GM21576 (cell line): ENCODE data around the gene DDX46.
A peak's percentile ranks its signal among the peaks of the same experiment; 100 is the strongest.
"Not testable (repeated sequence)": the region's sequence is repeated elsewhere in the genome, so short reads cannot be mapped to it uniquely, and the experiment has no call there.

ENCODE experiments used
- ATAC-seq: cut with Tn5 transposase; IDR thresholded peaks from one replicate; pipeline ENCODE4 v1.9.1; 2021; ENCODE audit warnings: mild to moderate bottlenecking, moderate library complexity; ENCODE audit not compliant: unreplicated experiment

DDX46 gene, protein sequence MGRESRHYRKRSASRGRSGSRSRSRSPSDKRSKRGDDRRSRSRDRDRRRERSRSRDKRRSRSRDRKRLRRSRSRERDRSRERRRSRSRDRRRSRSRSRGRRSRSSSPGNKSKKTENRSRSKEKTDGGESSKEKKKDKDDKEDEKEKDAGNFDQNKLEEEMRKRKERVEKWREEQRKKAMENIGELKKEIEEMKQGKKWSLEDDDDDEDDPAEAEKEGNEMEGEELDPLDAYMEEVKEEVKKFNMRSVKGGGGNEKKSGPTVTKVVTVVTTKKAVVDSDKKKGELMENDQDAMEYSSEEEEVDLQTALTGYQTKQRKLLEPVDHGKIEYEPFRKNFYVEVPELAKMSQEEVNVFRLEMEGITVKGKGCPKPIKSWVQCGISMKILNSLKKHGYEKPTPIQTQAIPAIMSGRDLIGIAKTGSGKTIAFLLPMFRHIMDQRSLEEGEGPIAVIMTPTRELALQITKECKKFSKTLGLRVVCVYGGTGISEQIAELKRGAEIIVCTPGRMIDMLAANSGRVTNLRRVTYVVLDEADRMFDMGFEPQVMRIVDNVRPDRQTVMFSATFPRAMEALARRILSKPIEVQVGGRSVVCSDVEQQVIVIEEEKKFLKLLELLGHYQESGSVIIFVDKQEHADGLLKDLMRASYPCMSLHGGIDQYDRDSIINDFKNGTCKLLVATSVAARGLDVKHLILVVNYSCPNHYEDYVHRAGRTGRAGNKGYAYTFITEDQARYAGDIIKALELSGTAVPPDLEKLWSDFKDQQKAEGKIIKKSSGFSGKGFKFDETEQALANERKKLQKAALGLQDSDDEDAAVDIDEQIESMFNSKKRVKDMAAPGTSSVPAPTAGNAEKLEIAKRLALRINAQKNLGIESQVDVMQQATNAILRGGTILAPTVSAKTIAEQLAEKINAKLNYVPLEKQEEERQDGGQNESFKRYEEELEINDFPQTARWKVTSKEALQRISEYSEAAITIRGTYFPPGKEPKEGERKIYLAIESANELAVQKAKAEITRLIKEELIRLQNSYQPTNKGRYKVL

DNA sequence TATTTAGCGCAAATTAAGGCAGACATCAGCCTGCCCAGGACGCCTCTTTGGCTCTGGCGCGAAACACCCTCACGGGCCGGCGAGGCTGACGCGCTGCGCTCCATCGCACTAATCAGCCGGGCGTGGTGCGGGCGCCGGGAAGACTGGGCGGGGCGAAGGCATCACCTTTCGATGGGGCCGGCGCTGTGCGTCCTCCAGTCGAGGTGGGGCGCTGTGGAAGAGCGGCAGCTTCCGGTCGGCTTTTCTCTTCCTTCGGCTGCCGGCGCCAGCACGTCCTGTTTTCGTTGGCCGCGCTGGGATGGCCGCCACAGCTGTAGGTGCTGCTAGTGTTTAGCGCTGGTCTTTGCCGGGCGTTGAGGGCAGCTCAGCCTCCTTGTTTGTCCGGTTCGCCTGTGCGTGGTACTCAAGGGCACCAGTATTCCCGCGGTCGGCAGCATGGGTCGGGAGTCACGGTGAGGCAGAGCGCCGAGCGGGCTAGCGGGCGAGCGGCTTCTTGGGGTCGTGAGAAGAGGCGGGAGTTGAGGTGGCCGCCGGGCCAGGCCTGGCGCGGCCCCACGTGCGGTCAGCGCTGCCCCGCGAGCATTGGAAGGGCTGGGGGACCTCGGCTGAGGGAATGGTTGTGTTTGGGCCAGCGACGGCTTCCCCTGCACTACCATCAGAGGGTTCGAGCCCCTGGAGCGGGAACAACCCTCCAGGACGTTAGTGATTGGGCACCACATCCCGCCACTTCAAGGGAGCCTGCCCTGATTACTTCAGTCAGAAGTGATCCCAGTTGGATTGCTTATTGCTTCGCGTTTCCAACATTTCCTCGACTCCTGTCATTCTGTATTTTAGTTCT, at the start of gene DDX46:
TSS of gene DDX46 (plus strand) at position 276 of the 838 bp plus-strand sequence. CDS start at position 436, 160 bp downstream.
- peak; percentile 97 for ATAC-seq

DNA sequence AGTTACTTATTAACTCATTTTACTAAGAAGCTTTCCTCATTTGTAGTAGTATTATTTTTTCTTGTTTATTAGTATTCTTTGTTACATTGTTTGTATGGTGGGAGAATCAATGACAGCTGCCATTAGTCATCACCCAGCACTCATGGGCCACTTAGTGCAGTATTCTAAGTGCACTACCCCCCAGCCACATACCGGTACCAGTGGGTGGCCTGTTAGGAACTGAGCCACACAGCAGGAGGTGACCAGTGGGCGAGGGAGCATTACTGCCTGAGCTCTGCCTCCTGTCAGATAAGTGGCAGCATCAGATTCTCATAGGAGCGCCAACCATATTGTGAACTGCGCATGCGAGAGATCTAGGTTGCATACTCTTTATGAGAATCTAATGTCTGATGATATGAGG, 44.5 kb upstream of the DDX46 start:
- no peak for ATAC-seq

DNA sequence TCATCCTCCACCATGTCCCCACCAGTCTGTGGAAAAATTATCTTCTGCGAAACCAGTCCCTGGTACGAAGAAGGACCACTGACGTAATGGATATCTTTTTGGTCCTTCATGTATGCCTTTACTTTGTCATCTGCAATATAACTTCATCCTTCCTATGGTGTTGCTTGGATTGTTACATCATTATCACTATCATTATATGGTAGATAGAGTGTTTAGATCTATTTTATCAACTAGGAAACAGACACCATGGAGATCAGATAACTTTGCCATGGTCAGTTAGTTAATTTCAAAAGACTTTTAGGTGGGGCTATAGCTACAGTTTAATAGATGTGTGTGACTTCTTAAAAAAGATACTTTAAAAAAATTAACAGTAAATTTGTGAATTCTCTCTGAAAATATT, 44.0 kb upstream of the DDX46 start:
- no peak for ATAC-seq

DNA sequence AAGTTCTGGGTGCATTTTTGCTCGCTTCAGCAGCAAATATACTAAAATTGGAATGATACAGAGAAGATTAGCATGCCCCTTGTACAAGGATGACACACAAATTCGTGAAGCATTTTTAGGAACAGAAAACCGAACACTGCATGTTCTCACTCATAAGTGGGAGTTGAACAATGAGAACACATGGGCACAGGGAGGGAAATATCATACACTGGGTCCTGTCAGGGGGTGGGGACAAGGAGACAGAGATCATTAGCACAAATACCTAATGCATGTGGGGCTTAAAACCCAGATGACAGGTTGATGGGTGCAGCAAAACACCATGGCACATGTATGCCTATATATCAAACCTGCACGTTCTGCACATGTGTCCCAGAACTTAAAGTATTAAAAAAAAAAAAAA, 43.1 kb upstream of the DDX46 start:
- not testable (repeated sequence) for ATAC-seq

DNA sequence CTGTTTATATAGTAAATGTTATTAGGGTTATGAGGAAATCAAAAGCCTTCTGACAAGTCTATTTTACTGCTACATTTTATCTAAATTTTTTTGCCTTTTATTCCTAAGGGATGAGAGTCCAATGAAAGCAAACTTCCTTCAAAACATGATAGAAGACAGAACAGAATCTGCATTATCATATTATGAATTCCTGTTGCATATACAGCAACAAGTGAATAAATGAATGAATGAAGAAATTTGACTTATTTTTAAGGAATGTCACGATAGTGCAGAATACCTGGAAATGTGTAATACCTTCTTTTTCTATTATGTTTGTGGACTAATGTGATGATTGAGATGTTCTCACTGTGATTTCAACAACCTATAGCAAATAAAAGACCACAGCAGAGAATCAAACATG, 33.7 kb upstream of the DDX46 start:
- ATAC-seq = no peak

DNA sequence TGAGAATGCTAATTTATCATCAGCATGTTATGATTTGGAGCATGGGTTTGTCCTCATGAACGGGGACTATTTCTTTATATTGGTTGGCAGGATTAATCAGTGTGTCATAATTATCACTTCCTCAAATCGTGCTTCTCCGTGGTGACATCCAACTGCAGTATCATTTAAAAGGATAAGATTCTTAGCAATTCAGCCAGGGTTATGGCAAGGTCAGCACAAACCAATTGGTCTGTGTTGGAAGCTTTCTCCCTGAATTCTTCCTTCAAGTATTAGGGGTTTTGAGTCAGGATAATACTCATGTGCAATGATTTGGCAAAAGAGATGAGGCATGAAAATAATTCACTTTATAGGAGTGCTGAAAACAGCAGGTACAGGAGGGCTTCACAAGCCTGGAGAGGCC, 25.8 kb upstream of the DDX46 start:
- no peak for ATAC-seq

DNA sequence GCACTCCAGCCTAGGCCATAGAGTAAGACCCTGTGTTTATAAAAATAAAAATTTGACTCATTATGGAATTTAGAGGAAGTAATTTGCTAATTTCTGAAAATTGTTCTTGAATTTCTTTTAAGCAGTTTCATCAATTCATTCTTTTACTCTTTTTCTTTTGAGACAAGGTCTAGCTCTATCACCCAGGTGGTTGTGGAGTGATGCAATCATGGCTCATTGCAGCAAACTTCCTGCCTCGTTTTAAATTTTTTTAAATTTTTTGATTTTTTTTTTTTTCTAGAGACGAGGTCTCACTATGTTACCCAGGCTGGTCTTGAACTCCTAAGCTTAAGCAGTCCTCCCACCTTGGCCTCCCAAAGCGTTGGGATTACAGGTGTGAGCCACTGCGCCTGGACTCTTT, 23.3 kb upstream of the DDX46 start:
- ATAC-seq = no peak

DNA sequence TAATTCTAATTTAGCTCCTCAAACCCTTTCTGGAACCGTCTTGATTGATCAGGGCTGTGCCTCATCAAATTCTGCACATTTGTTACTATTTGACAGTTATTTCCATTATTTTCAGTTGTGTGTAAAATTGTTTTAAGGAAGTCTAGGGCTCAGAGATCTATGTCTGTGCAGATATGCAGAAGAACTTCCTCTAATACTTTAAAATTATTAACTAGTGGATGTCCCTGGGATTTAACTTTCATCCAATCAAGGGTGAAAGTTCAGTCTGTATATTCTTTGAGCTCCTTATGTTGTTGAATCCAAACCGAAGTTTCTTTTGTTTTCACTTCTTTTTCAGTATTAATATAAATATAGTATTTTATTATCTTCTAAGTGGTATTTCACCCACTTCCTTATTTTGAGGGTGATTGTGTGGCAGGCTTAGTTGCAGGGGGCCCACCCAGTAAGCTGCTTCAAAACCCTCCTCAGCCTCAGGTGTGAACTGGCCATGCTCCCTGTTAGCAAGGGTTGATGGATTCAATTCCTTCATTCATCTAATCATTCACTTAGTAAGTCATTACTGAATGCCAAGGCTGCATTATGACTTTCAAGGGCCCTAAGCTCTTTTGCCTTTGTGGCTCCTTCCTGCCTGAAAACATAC, 22.3 kb upstream of the DDX46 start:
- ATAC-seq = no peak

DNA sequence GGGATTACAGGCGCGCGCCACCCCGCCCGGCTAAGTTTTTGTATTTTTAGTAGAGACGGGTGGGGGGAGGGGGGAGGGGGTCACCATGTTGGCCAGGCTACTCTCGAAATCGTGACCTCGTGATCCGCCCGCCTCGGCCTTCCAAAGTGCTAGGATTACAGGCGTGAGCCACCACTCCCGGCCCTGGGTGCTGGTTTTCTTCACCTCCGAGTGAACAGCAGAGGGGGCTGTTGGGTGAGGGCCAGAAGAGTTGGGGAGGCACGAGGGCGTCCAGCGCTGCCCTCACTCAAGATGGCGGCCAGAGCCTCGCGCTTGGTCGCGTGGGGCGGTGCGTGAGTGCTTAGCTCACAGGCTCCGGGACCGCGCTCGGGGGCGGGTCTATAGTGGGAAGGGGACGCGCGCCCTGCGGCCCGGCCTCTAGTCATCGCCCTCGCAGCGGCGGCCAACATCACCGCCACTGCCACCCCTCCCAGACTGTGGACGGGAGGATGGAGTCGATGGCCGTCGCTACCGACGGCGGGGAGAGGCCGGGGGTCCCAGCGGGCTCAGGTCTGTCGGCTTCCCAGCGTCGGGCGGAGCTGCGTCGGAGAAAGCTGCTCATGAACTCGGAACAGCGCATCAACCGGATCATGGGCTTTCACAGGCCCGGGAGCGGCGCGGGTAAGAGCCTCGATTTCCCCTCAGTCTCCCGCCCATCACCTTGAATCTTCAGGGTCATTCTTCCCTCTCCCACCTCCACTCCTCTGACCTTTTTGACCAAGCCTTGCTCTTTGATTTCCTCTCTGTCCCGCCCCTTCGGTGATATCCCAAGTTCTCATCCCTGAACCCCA, 20.2 kb upstream of the DDX46 start, which contains the start of gene CAMLG:
TSS of gene CAMLG (plus strand) at position 416 of the 830 bp plus-strand sequence. CDS start at position 489, 73 bp downstream.
- peak; percentile 94 for ATAC-seq

DNA sequence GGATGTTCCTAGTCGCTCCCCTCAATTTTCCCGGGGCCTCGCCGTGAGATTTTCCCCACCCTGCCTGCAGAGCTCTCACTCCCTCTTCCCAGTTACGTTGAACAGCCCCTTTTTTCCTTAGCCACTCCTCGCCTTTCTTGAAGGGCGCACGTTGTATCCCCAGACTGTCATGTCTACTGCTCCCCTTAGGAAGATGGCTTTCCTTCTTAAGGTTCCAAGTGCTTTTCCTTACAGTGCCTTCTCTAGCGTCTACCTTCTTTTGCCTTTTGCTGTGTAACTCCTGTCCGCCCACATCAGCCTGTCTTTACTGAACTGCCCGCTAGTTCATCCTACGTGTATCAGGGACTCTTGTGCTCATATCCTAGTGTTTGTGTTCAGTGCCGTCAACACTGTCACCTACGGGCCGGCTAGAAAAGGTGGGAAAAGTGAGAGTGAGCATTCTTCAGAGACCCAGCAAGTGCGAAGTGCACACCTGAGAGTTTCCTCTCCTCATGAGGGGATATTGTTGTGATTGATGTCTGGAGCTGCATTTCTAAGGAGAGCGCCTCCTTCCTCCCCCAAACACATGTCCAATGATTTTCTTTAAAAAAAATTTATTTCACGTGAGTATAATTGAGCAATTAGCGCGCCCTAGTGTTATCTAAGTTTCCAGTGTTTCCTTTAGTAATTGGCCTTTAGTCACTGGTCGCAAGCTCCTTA, 19.5 kb upstream of the DDX46 start:
- no peak for ATAC-seq

DNA sequence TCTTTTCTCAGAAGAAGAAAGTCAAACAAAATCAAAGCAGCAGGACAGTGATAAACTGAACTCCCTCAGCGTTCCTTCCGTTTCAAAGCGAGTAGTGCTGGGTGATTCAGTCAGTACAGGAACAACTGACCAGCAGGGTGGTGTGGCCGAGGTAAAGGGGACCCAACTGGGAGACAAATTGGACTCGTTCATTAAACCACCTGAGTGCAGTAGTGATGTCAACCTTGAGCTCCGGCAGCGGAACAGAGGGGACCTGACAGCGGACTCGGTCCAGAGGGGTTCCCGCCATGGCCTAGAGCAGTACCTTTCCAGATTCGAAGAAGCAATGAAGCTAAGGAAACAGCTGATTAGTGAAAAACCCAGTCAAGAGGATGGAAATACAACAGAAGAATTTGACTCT, 17.5 kb upstream of the DDX46 start:
- ATAC-seq = no peak

DNA sequence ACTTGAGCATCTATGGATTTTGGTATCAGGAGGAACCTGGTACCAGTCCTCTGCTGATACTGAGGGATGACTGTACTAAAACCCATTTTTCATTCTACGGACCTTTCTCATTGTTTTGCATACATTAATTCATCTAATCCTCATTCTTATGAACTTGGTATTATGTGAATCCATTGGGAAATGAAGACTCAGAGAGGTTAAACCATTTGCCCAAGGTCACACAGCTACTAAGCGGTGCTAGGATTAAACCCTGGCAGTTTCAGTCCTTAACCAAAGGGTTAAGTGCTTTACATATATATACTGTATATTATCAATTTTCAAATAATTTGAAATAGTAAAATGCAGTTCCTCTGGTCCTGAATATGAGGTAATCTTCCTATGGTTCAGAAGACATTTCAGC, 16.4 kb upstream of the DDX46 start:
- ATAC-seq = no peak

DNA sequence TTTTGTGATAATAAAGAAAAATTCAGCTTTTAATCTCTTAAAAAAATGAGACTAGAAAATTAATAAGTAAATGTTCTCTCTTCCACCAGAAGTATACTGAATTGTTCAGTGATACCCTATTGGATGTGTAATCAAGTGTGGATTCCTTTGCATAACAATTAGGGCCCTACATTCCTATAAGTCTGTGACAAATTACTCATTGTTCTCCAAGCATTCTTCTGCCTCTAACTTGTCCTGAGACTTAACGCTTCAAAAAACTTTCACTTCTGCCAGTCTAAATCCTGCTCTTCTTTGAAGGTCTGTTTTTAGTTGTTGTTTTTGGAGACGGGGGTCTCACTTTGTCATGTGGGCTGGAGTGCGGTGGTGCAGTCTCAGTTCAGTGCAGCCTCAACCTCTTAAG, 9.2 kb upstream of the DDX46 start:
- no peak for ATAC-seq

DNA sequence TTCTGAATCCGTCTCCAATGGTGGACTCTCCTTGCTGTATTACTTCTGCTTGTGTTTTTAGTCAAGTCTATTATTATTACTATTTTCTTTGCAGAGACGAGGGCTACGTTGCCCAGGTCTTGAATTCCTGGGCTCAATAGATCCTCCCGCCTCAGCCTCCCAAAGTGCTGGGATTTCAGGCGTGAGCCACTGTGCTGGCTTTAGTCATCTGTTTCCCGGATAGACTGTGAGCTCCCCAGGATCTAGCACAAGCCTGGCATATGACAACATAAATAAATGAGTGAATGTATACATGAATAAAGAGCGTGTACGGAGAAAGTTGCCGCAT, 439 bp upstream of the DDX46 start:
- ATAC-seq = no peak

DNA sequence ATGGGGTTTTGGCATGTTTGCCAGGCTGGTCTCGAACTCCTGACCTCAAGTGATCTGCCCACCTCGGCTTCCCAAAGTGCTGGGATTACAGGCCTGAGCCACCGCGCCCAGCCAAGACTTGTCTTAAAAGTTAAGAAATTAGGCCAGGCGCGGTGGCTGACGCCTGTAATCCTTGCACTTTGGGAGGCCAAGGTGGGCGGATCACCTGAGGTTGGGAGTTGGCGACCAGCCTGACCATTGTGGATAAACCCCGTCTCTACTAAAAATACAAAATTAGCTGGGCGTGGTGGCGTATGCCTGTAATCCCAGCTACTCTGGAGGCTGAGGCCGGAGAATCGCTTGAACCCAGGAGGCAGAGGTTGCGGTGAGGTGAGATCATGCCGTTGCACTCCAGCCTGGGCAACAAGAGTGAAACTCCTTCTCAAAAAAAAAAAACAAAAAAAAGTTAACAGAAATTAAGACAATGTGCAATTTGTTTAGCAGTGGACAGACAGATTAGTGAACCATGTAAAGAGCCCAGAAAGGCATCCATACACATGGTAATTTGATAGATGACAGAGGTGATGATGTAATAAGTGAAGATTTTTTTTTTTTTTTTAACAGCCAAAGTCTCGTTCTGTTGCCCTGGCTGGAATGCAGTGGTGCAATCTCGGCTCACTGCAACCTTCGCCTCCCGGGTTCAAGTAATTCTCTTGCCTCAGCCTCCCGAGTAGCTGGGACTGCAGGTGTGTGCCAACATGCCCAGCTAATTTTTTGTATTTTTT, 9.1 kb downstream of the DDX46 start:
- ATAC-seq = not testable (repeated sequence)

DNA sequence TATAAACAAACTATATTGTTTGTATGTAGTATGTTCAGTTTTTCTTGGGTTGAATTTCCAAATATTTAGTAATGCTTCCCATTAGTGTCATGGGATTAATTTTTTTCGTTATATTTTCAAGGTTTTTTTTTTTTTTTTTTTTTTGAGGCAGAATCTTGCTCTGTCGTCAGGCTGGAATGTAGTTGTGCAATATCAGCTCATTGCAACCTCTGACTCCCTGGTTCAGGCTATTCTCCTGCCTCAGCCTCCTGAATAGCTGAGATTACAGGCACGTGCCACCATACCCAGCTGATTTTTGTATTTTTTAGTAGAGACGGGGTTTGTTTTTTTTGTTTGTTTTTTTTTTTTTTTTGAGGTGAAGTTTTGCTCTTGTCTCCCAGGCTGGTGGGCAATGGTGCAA, 10.6 kb downstream of the DDX46 start:
- ATAC-seq = no peak

DNA sequence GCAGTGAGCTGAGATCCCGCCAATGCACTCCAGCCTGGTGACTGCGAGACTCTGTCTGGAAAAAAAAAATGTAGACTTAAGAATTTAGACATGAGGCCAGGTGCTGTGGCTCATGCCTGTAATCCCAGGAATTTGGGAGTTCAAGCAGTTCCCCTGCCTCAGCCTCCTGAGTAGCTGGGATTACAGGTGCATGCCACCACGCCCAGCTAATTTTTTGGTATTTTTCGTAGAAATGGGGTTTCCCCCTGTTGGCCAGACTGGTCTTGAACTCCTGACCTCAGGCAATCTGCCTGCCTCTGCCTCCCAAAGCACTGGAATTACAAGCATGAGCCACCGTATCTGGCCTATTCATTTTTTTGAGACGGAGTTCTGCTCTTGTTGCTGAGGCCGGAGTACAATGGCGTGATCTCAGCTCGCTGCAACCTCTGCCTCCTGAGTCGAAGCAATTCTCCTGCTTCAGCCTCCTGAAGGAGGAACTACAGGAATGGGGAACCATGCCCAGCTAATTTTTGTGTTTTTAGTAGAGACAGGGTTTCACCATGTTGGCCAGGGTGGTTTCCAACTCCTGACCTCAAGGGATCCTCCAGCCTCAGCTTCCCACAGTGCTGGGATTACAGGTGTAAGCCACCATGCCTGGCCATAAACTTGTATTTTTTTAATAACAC, 14.0 kb downstream of the DDX46 start:
- ATAC-seq = no peak

DNA sequence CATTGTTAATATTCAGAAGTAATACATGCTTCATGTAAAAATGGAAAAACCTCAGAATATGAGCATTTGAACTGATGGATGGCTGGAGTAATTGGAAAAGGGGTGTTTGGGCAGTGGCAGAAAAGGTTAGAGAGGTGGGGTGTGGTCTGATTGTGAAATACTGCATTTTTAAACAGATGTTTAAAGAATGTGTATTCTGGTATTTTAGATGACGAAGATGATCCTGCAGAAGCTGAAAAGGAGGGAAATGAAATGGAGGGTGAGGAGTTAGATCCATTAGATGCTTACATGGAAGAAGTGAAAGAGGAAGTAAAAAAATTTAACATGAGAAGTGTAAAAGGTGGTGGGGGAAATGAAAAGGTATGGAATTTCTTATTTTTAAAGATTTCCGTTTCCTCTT, 18.8 kb downstream of the DDX46 start:
- ATAC-seq = no peak
